ENCODE measurements around the gene AFDN.
A peak's percentile ranks its signal among the peaks of the same experiment; 100 is the strongest.

The AFDN gene

DNA sequence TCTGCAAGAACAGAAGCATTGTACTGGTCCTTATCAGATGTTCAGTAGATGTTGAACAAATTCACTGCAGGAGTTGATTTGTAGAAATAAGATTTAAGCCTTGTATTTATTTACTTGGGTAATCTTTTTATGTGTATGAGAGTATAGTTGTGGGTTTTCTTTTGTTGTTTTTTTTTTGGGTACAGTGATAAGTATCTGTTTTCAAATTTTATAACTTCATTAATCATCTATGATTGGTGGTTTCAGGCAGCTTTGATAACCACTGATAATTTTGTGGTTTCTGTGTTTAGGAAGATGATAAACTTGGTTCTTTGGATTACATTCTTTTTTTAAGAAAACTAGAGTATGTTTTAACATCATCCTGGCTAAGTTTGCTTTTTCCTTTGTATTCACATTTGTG lies 2.8 kb downstream of the AFDN start:
- no peak for DNase-seq (ENCODE audit: low read depth in 1 of 2, low spot score in 1 of 2)
- in situ Hi-C loops (cut with HindIII; ENCODE audit: low pct_unique_long_range_greater_than_20kb, low sequenced_read_pairs): no loop called here
- no peak for TF ChIP-seq JUND (IDR thresholded peaks at IDR 0.05; ENCODE audit: low read depth)

- no peak for TF ChIP-seq JUND (IDR thresholded peaks at IDR 0.05; ENCODE audit: low read depth)
- in situ Hi-C loops (cut with HindIII; ENCODE audit: low pct_unique_long_range_greater_than_20kb, low sequenced_read_pairs): no loop called here
- DNase-seq (ENCODE audit: low read depth in 1 of 2, low spot score in 1 of 2): no peak
Measured at GRCh38 chr6:167831281-167831828, 4.6 kb downstream of the AFDN start.

DNA sequence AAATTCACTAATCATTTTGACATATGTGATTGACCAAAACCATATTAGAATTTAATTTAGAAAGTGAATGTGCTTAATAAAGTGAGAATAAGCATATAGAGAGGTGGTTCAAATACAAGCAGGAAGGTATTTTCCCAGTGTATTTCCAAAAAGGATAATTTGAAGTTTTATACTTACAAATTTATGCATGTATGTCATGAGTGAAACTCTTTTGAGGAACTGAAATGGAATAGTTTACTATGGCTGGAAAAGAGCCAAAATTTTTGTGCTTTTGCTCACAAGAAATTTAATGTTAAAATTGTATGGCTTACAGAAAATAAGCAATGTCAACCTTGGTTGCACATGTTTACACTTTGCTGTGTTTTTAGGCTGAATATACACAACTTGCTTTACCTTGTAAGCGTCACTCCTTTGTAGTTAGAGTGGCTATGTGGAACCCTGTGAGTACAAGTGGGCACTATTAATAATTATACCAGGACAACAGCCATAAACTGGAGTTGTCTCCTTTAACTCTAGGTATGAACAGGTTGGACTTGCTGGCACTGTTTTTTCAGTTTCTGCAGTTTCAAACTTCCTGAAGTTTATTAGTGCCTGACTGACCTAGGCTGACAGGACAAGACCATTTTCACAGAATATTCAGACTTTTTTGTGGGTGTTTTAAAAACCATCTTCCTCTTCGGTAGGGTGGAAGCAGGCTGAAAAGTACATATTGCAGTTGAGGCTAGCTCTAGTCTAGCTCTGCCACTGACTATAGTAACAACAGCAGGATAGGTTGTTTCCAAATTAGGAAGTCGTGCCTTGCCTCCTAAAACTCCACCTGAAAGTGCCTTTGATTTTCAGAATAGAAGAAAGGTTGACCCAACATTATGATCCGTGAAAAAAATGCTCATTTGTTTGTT lies 6.0 kb downstream of the AFDN start:
- in situ Hi-C loops (cut with HindIII; ENCODE audit: low pct_unique_long_range_greater_than_20kb, low sequenced_read_pairs): no loop called here
- peak; percentile 16 to 53 for DNase-seq (ENCODE audit: low read depth in 1 of 2, low spot score in 1 of 2)
- TF ChIP-seq JUND (IDR thresholded peaks at IDR 0.05; ENCODE audit: low read depth): no peak

GRCh38 chr6:167833396-167833763 lies 6.7 kb downstream of the AFDN start:
- in situ Hi-C loops (cut with HindIII; ENCODE audit: low pct_unique_long_range_greater_than_20kb, low sequenced_read_pairs): no loop called here
- DNase-seq (ENCODE audit: low read depth in 1 of 2, low spot score in 1 of 2): no peak
- TF ChIP-seq JUND (IDR thresholded peaks at IDR 0.05; ENCODE audit: low read depth): no peak

DNA sequence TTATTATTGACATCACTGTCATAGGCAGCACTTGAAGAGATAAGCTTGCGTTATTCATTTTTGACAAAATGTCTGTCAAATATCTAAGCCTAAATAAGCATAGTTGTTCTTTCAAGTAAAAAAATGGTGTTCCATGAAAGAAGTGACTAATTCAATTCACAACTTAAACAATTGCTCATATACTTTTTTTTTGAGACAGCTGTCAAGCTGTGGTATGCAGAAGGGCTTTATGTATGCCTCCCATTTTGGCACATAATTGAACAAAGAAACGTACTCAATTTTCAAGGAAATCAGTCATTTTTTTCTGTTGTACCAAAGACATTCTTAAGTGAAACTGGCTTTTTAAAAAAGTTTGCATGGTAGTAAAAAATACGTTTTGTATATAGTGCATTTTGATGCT lies 8.5 kb downstream of the AFDN start:
- in situ Hi-C loops (cut with HindIII; ENCODE audit: low pct_unique_long_range_greater_than_20kb, low sequenced_read_pairs): no loop called here
- DNase-seq (ENCODE audit: low read depth in 1 of 2, low spot score in 1 of 2): no peak
- no peak for TF ChIP-seq JUND (IDR thresholded peaks at IDR 0.05; ENCODE audit: low read depth)

DNA sequence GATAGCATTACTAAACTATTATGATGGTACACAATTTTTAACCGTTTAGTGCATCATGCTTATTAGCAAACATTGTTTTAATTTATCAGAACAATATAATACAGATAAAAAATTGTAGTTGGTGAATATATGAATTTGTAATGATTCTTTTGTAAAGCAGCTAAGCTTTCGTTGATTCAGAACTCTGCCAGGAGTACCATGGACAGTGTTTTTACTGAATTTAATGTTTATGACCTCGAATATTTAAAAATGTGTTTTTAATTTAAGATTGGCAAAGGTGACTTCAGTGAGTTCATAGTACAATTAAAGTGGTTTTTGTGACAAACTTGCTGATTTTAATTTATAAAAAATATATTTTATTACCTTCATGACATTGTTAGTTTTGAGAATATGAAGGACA lies 10.0 kb downstream of the AFDN start:
- TF ChIP-seq JUND (IDR thresholded peaks at IDR 0.05; ENCODE audit: low read depth): no peak
- no peak for DNase-seq (ENCODE audit: low read depth in 1 of 2, low spot score in 1 of 2)
- in situ Hi-C loops (cut with HindIII; ENCODE audit: low pct_unique_long_range_greater_than_20kb, low sequenced_read_pairs): no loop called here

DNA sequence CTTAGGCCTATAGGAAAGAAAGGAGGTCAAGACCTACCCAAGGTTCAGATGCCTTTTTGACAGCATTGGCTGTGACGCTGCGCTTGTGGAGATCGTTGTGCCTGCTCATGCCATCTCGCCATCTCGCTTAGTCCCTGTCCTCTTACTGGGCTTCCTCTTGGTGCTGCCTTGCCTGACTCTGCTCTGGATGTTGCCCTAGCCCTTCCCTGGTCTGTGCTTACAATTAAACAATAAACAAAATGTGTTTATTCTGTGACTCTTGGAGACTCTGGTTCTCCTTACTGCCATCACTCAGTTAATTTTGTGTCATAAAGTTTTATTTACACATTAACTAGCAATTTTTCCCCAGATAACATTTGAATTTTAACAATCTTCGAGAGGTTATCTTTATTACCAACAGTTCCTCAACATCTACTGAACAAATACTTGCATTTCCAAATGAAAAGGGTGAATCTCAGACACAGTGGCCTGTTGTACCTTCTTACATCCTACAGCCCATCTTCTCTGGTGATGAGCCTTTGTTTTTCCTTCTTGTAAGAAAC lies 11.6 kb downstream of the AFDN start:
- DNase-seq (ENCODE audit: low read depth in 1 of 2, low spot score in 1 of 2): no peak
- in situ Hi-C loops (cut with HindIII; ENCODE audit: low pct_unique_long_range_greater_than_20kb, low sequenced_read_pairs): no loop called here
- no peak for TF ChIP-seq JUND (IDR thresholded peaks at IDR 0.05; ENCODE audit: low read depth)

GRCh38 chr6:167839343-167839742 lies 12.6 kb downstream of the AFDN start:
- no peak for TF ChIP-seq JUND (IDR thresholded peaks at IDR 0.05; ENCODE audit: low read depth)
- in situ Hi-C loops (cut with HindIII; ENCODE audit: low pct_unique_long_range_greater_than_20kb, low sequenced_read_pairs): no loop called here
- DNase-seq (ENCODE audit: low read depth in 1 of 2, low spot score in 1 of 2): no peak

DNA sequence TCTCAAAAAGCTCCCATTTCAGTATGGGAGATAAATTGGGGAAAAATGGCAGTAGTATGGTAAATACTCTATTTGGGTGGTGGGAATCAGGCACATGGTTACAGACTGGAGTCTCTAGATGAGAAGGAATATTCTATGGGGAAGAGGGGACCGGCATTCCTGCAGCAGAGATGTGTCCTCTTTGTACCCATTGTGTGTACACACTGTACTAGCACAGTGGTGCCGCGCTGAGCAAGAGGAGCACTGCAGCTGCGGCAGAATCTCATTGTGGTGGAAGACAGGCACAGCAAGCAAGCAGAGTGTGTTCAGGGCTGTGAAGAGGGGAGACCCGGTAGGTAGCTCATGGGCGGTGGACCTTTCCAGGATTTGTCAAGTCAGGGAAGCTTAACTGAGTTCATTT lies 13.0 kb downstream of the AFDN start:
- no peak for TF ChIP-seq JUND (IDR thresholded peaks at IDR 0.05; ENCODE audit: low read depth)
- peak in 1 of 2 experiments; percentile 45 for DNase-seq (ENCODE audit: low read depth in 1 of 2, low spot score in 1 of 2)
- in situ Hi-C loops (cut with HindIII; ENCODE audit: low pct_unique_long_range_greater_than_20kb, low sequenced_read_pairs): no loop called here

- no peak for TF ChIP-seq JUND (IDR thresholded peaks at IDR 0.05; ENCODE audit: low read depth)
- in situ Hi-C loops (cut with HindIII; ENCODE audit: low pct_unique_long_range_greater_than_20kb, low sequenced_read_pairs): no loop called here
- DNase-seq (ENCODE audit: low read depth in 1 of 2, low spot score in 1 of 2): no peak
Measured at GRCh38 chr6:167840160-167840525, 13.4 kb downstream of the AFDN start.

GRCh38 chr6:167840526-167841179 lies 13.9 kb downstream of the AFDN start:
- DNase-seq (ENCODE audit: low read depth in 1 of 2, low spot score in 1 of 2): no peak
- in situ Hi-C loops (cut with HindIII; ENCODE audit: low pct_unique_long_range_greater_than_20kb, low sequenced_read_pairs): no loop called here
- no peak for TF ChIP-seq JUND (IDR thresholded peaks at IDR 0.05; ENCODE audit: low read depth)

- no peak for TF ChIP-seq JUND (IDR thresholded peaks at IDR 0.05; ENCODE audit: low read depth)
- in situ Hi-C loops (cut with HindIII; ENCODE audit: low pct_unique_long_range_greater_than_20kb, low sequenced_read_pairs): no loop called here
- no peak for DNase-seq (ENCODE audit: low read depth in 1 of 2, low spot score in 1 of 2)
Measured at GRCh38 chr6:167841981-167842380, 15.3 kb downstream of the AFDN start.

GRCh38 chr6:167842457-167842856 lies 15.7 kb downstream of the AFDN start:
- in situ Hi-C loops (cut with HindIII; ENCODE audit: low pct_unique_long_range_greater_than_20kb, low sequenced_read_pairs): no loop called here

More at GRCh38 chr6:167842457-167842856, 15.7 kb downstream of the AFDN start:
- DNase-seq (ENCODE audit: low read depth in 1 of 2, low spot score in 1 of 2): no peak
- TF ChIP-seq JUND (IDR thresholded peaks at IDR 0.05; ENCODE audit: low read depth): no peak
